Measurements from ENCODE around the gene GJA4.
"Not testable (repeated sequence)": the region's sequence is repeated elsewhere in the genome, so short reads cannot be mapped to it uniquely, and the experiment has no call there.

Gene GJA4

GRCh38 chr1:34762474-34763141, 30.2 kb upstream of the GJA4 start:
- no peak for TF ChIP-seq CTCF (IDR thresholded peaks at IDR 0.05; ENCODE audit: insufficient read depth, low read length, missing control alignments)
- ChIA-PET POLR2A (no interaction called here), CTCF (interaction anchor here (0.9 to 1.2 kb wide), 2 partner anchors 18 to 20 kb away, joined by 3 read pairs; no protein-coding TSS in a partner anchor)
- no peak for DNase-seq (ENCODE audit: low read depth, low spot score)
- no peak overlapping the region for H3K4me3 ChIP-seq (ENCODE audit: low read depth, low read length)

- no peak for TF ChIP-seq CTCF (IDR thresholded peaks at IDR 0.05; ENCODE audit: insufficient read depth, low read length, missing control alignments)
- no peak for DNase-seq (ENCODE audit: low read depth, low spot score)
- ChIA-PET CTCF (interaction anchor here (0.9 to 1.2 kb wide), 2 partner anchors 19 to 21 kb away, joined by 3 read pairs; no protein-coding TSS in a partner anchor), POLR2A (no interaction called here)
- no peak overlapping the region for H3K4me3 ChIP-seq (ENCODE audit: low read depth, low read length)
These were observed 29.5 kb upstream of the GJA4 start for GRCh38 chr1:34763142-34763781.

GRCh38 chr1:34768856-34769255, 23.9 kb upstream of the GJA4 start:
- no peak for TF ChIP-seq CTCF (IDR thresholded peaks at IDR 0.05; ENCODE audit: insufficient read depth, low read length, missing control alignments)
- POLR2A ChIA-PET: no interaction called here
- no peak overlapping the region for H3K4me3 ChIP-seq (ENCODE audit: low read depth, low read length)
- DNase-seq (ENCODE audit: low read depth, low spot score): no peak
- CTCF ChIA-PET: no interaction called here

- ChIA-PET POLR2A (no interaction called here), CTCF (interaction anchor here (0.8 to 2.3 kb wide), 3 partner anchors 16 to 28 kb away, joined by 3 to 8 read pairs (median 4); no protein-coding TSS in a partner anchor)
- no peak for DNase-seq (ENCODE audit: low read depth, low spot score)
- TF ChIP-seq CTCF (IDR thresholded peaks at IDR 0.05; ENCODE audit: insufficient read depth, low read length, missing control alignments): no peak
- no peak overlapping the region for H3K4me3 ChIP-seq (ENCODE audit: low read depth, low read length)
These were observed 21.8 kb upstream of the GJA4 start for GRCh38 chr1:34770891-34771504.

GRCh38 chr1:34771573-34772371, 21.0 kb upstream of the GJA4 start:
- ChIA-PET CTCF (interaction anchor here (0.8 to 2.3 kb wide), 3 partner anchors 15 to 29 kb away, joined by 3 to 8 read pairs (median 4); no protein-coding TSS in a partner anchor), POLR2A (no interaction called here)
- DNase-seq (ENCODE audit: low read depth, low spot score): no peak
- no peak for TF ChIP-seq CTCF (IDR thresholded peaks at IDR 0.05; ENCODE audit: insufficient read depth, low read length, missing control alignments)
- H3K4me3 ChIP-seq (ENCODE audit: low read depth, low read length): no peak overlapping the region

GRCh38 chr1:34773114-34773513, 19.7 kb upstream of the GJA4 start:
- POLR2A ChIA-PET; DNase-seq (ENCODE audit: low read depth, low spot score); H3K4me3 ChIP-seq (ENCODE audit: low read depth, low read length): not testable (repeated sequence)
- CTCF ChIA-PET: interaction anchor here (1.6 kb wide), 1 partner anchor 13 kb away, joined by 3 read pairs; no protein-coding TSS in a partner anchor
